HG03439 (cell line): Measurements from ENCODE around the gene ABCB9.

ENCODE experiments used
- ATAC-seq: cut with Tn5 transposase; IDR thresholded peaks from one replicate; pipeline ENCODE4 v1.9.1; 2021; ENCODE audit warnings: mild to moderate bottlenecking, moderate library complexity; ENCODE audit not compliant: unreplicated experiment

The ABCB9 gene

GRCh38 chr12:122995503-122996187 is 29.4 kb upstream of the ABCB9 start:
- ATAC-seq: no peak

GRCh38 chr12:122994781-122995502 is 28.7 kb upstream of the ABCB9 start:
- no peak for ATAC-seq

DNA sequence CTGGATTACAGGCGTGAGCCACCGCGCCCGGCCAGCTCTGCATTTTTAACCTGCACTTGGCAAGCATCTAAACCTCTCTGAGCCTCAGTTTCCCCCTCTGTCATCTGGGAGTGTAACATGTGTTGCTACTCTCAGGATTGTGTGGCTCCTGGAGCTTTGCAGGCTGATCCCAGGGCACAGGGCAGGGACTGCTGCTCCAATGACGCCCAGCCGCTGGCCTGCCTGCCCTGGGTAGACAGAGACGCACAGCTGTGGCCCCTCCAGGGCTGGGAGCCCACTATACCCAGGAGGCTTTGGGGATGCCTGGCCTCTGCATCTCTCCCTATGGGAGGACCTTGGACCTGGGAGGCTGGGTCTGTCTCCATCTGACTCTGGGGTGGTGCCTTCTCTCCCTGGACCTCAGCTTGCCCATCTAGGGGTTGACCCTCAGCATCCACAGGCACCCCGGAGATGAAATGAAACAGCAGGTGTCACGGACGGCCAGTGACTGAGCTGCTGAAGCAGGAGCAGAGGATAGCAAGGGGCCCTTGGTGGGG is 27.9 kb upstream of the ABCB9 start:
- ATAC-seq: no peak

GRCh38 chr12:122992386-122992785 is 26.1 kb upstream of the ABCB9 start:
- no peak for ATAC-seq

- ATAC-seq: no peak
Measured at GRCh38 chr12:122991623-122992275, 25.5 kb upstream of the ABCB9 start.

GRCh38 chr12:122990961-122991622 is 24.8 kb upstream of the ABCB9 start:
- ATAC-seq: no peak

DNA sequence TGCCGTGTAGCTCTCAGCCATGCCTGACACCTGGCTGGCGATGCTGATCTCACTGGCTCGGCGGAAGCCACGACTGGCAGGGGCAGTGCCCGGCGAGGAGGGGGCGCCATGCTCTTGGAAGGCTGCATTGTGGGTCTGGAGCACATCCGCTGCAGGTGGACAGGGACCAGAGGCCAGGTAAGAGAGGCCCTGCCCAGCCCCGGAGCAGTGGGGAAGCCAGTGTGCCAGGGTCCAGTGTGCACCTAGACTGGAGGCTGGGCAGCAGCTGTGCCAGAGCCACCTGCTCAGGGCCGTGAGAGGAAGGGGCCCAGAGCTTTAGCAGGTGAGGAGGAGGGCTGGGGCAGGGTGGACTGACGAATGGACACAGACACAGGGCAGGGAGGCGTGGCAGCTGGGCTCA is 24.3 kb upstream of the ABCB9 start:
- ATAC-seq: no peak

DNA sequence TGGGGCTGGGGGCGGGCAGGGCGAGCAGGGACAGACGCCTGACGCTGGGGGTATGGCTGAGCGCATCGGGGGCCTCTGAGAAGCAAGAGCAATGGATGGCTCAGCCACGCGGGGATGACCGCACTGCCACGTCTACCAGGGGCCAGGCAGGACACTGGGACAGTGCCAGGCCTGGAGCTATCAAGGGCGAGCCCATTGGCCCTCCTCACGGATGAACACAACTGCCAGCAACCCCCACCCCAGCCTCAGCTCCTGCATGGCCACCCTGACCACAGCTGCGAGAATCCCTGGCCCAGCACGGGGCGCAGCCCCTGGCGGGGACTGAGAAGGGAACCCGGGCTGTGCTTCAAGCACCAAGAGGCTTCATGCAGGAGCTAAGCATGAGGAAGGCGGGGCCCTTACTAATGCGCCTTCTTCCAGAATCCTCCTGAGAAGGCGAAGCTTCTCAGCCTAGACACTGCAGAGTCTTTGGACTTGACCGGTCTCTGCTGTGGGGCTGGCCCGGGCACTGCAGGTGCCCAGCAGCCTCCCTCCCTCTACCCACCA is 23.7 kb upstream of the ABCB9 start:
- ATAC-seq: no peak

- no peak for ATAC-seq
Measured at GRCh38 chr12:122989225-122989839, 23.1 kb upstream of the ABCB9 start.

GRCh38 chr12:122988612-122989212 is 22.4 kb upstream of the ABCB9 start:
- no peak for ATAC-seq

DNA sequence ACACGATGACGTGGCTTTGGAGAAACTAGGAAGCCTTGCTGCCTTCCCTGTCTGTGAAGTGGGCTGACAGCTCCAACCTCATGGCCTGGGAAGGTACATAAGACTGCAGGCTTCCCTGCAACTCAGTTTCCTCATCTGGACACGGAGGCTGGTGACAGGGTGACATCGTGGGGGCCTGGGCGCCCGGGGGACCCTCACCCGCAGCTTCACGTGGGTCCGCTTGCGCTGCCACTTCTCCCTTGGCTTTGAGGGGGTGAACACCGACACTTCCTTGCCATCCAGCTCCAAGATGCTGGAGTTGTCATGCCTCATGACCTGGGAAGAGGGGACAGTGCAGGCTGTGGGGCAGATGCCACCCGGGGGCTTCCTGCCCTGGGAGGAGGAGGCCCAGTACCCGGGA is 21.8 kb upstream of the ABCB9 start:
- ATAC-seq: no peak

- ATAC-seq: no peak
Measured at GRCh38 chr12:122987086-122987951, 21.1 kb upstream of the ABCB9 start.

DNA sequence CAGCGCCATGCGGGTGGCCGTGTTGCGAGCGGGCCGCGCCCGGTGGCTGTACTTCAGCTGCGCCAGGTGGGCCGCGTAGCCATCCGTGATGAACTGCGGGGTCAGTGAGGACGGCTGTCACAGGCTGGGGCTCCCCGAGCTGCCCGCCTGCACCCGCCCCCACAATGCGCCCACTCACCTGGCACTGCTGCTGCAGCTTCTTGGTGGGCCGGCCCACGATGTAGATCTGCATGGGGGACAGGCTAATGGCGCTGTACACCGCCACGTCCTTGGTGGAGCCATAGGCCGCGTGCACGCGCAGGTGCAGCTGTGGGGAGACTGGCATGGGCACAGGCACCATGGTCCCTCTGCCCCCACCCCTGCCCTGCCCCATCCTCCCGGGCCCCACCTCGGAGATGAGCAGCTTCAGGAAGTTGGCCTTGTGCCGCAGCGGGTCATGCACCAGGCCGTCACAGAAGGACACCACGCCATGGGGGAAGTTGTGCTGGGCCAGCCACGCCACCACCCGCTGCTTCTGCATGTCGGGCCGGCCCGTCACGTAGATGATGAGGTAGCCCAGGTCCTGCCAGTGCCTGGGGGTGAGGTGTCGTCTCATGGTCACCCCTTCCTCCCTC is 20.1 kb upstream of the ABCB9 start:
- no peak for ATAC-seq

DNA sequence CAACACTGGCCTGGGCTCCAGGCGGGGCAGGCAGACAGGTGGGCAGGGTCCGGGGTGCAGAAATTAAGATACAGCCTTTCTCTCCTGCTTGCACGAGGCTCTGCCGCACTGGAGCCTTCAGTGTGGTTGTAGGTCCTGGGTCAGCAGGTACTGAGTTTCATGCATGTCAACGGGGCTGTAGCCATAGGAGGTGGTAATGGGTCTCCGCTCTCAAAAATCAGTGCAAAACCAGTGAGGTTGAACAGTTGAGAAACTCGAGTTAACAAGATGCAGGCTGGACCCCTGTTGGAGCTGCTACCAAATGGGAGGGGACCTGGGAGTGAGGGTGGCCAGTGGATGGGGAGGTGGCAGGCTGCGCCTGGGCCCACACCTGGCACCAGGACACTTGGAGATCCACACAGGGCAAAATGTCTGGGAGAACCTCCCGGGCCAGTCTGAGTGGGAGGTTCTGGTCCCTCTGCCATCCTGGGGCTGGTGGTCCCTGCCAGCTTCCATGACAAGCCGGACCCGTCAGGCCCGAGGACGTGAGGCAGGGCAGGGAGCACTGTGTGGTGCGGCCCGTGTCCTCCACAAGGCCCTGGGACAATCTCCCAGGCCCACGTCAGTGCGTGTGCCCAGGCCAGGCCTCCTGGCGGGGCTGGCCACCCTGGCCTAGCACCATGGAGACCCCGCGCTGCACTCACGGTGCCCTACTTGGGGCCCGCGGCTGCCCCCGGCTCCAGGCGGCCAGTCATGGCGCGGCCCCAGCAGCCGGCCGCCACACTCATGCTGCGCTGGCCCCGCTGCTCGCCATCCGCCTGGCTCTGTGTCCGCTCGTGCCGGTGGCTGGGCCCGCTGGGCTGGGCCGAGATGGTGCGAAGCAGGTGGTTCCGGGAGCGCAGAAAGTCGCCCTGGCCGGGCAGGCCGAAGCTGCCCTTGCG is 19.3 kb upstream of the ABCB9 start:
- no peak for ATAC-seq

DNA sequence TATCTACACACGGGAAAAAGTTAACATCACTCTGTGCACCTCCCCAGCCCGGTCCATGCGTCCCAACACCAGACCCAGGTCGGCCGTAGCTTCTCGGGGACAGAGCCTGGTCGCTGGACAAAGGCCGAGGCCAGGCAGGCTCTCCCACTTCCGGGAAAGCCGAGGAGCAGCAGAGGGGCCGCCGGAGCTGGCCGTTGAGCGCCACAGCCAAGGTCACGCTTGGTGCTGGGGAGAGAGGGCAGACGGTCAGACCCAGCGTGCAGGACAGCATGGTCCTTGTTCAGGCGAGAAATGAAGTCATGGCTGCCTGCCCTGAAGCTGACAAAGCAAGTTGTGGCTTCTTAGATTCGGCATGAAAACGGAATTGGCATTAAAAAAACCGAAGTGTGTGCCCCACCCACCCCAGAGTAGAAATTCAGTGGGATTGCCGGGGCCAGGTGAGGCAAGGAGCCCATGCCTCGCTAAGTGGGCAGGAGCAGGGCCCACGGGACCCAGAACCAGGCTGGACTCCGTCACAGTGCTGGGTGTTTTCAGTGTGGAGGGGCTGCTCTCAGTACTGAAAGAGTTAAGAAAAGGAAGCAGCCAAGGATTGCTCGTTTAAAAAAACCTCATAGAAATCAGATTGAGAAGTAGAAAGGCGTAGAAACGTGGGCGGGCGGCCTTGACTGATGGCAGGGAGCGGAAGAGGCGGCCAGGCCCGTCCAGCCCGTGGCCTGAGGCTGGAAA is 18.5 kb upstream of the ABCB9 start:
- no peak for ATAC-seq

DNA sequence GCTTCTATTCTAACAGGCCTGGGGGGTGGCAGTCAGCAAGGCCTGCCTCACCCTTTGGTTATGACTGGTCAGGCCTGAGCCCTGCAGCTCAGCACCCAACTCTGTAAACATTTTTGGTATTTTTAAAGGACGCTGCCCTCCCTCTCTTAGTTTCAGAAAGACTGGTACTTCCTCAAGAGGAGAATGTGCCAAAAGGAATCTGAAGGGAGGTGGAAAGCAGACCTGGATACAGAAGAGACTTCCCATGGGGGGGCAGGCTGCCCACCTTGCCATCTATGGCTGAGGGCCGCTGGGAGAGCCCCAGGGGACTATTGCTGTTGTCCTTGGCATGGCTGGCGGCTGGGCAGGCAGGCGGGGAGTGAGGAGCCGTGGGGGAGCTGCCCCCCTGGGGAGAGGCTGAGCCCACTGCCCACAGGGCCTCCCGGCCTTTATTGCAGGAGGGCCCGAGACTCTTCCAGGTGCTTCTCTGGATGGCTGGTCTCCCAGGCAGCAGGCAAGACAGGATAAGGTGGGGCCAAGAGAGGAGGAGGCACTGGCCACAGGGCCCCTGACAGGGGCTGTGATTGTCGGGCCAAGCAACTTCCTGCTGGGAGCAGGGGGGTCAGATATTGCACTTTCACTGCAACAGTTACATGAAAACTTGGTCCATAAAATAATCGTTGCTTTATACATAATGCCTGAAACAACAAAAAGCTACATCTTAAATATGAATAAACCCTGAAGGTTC is 17.7 kb upstream of the ABCB9 start:
- no peak for ATAC-seq
